Caco-2 (cell line): ENCODE results near the gene SLC6A20. TPM values are rescaled to one million over a fixed set of nuclear protein-coding genes. Genes with fewer than 3 reads are reported as not detected.

ENCODE experiments used
- BruUV-seq: library from RNA; stranded (reverse); fragments of 400-500 nt; replicated peaks from 2 replicates; lab custom pipeline; 2021; lab: Mats Ljungman, UMichigan
- CTCF ChIA-PET: fragments of 300-600 bp; sonication (Branson Sonifier 250); formaldehyde crosslinking; loops from one replicate; lab custom pipeline; 2022; ENCODE audit warnings: antibody characterized with exemption; lab: Charles Lee
- POLR2A ChIA-PET: fragments of 300-600 bp; sonication (Branson Sonifier 250); formaldehyde crosslinking; loops from one replicate; lab custom pipeline; 2022; ENCODE audit warnings: antibody characterized with exemption; lab: Charles Lee
- DNase-seq, 2 experiments: peaks; one replicate each; pipeline versions ENCODE4 v3.0.0 to v3.0.0-alpha.2; 2020 to 2022
- H3K27me3 ChIP-seq: replicated peaks from 2 replicates; pipeline ENCODE4 v1.6.0; 2011; ENCODE audit warnings: low read length; ENCODE audit not compliant: control insufficient read depth, insufficient read depth
- H3K36me3 ChIP-seq: 2 replicates; pipeline ENCODE4 v1.5.1; 2011; ENCODE audit warnings: low read length; ENCODE audit not compliant: control insufficient read depth, insufficient read depth
- H3K4me1 ChIP-seq: fragments of 250-450 bp; sonication (Bioruptor Pico); 2 replicates; pipeline ENCODE4 v1.5.1; 2020; ENCODE audit warnings: mild to moderate bottlenecking
- H3K4me3 ChIP-seq: 2 replicates; pipeline ENCODE4 v1.5.1; 2011; ENCODE audit warnings: low read depth, mild to moderate bottlenecking, control low read depth, low read length
- H3K9me3 ChIP-seq: fragments of 250-450 bp; sonication (Bioruptor Pico); 2 replicates; pipeline ENCODE4 v1.5.1; 2020; ENCODE audit warnings: mild to moderate bottlenecking, moderate library complexity
- H3K27ac Mint-ChIP-seq: one replicate; pipeline ENCODE4 v1.8.0; 2022; ENCODE audit warnings: mixed read lengths; ENCODE audit not compliant: unreplicated experiment
- H3K27me3 Mint-ChIP-seq: one replicate; pipeline ENCODE4 v1.8.0; 2022; ENCODE audit warnings: mixed read lengths; ENCODE audit not compliant: insufficient read depth, unreplicated experiment
- H3K36me3 Mint-ChIP-seq: one replicate; pipeline ENCODE4 v1.8.0; 2022; ENCODE audit warnings: mild to moderate bottlenecking, mixed read lengths; ENCODE audit not compliant: insufficient read depth, unreplicated experiment
- H3K4me1 Mint-ChIP-seq: one replicate; pipeline ENCODE4 v1.8.0; 2022; ENCODE audit warnings: low read depth, mixed read lengths; ENCODE audit not compliant: unreplicated experiment
- H3K4me3 Mint-ChIP-seq: one replicate; pipeline ENCODE4 v1.8.0; 2022; ENCODE audit warnings: mild to moderate bottlenecking, moderate library complexity, mixed read lengths; ENCODE audit not compliant: unreplicated experiment
- H3K9me3 Mint-ChIP-seq: one replicate; pipeline ENCODE4 v1.8.0; 2022; ENCODE audit warnings: mixed read lengths; ENCODE audit not compliant: unreplicated experiment
- intact Hi-C: fragments of 100-400 bp; cut with micrococcal nuclease; formaldehyde crosslinking; loops from one replicate; pipeline ENCODE4 v1.10.0; 2022; ENCODE audit not compliant: unreplicated experiment
- total RNA-seq: library from RNA; stranded (reverse); gene quantifications from 2 replicates; pipeline ENCODE4 v1.2.3, GENCODE V29; 2022
- TF ChIP-seq, protein P1 (sequence below), 2 experiments: fragments of 200-600 bp in 1 of 2; IDR thresholded peaks; 1 replicate in 1 of 2; 2 replicates in 1 of 2; pipeline versions ENCODE4 v1.5.1 to v1.8.0; 2011 to 2022; ENCODE audit warnings: antibody characterized with exemption in 1 of 2, control low read depth in 1 of 2, inconsistent platforms in 1 of 2, low read depth in 1 of 2, low read length in 1 of 2, mild to moderate bottlenecking in 1 of 2, moderate library complexity in 1 of 2; ENCODE audit not compliant: insufficient read depth in 1 of 2, severe bottlenecking in 1 of 2, unreplicated experiment in 1 of 2

Gene SLC6A20
- total RNA-seq, 1 experiment from 2014 or later = 0.39 TPM

GRCh38 chr3:45814322-45814721 lies 18.0 kb upstream of the SLC6A20 start:
- H3K4me1 ChIP-seq = peaks cover 23% of the 10 kb centered on the region
- no peak for DNase-seq
- Mint-ChIP-seq H3K4me1 (peaks cover 9% of the 10 kb centered on the region), H3K27me3 (no peaks in the 10 kb centered on the region), H3K27ac (no peak overlapping the region), H3K9me3 (no peaks in the 10 kb centered on the region), H3K4me3 (no peak overlapping the region), H3K36me3 (no peaks in the 10 kb centered on the region)
- no peaks in the 10 kb centered on the region for H3K36me3 ChIP-seq
- no peaks in the 10 kb centered on the region for H3K27me3 ChIP-seq
- CTCF ChIA-PET = interaction anchor here (0.6 kb wide), 1 partner anchor 53 kb away, joined by 4 read pairs; no protein-coding TSS in a partner anchor
- POLR2A ChIA-PET = no interaction called here
- no TSS peak for BruUV-seq
- intact Hi-C loops = no loop called here
- TF ChIP-seq, protein P1, sequence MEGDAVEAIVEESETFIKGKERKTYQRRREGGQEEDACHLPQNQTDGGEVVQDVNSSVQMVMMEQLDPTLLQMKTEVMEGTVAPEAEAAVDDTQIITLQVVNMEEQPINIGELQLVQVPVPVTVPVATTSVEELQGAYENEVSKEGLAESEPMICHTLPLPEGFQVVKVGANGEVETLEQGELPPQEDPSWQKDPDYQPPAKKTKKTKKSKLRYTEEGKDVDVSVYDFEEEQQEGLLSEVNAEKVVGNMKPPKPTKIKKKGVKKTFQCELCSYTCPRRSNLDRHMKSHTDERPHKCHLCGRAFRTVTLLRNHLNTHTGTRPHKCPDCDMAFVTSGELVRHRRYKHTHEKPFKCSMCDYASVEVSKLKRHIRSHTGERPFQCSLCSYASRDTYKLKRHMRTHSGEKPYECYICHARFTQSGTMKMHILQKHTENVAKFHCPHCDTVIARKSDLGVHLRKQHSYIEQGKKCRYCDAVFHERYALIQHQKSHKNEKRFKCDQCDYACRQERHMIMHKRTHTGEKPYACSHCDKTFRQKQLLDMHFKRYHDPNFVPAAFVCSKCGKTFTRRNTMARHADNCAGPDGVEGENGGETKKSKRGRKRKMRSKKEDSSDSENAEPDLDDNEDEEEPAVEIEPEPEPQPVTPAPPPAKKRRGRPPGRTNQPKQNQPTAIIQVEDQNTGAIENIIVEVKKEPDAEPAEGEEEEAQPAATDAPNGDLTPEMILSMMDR (IDR thresholded peaks at IDR 0.05; ENCODE audit: insufficient read depth in 1 of 2, low read depth in 1 of 2, low read length in 1 of 2, severe bottlenecking in 1 of 2, unreplicated experiment in 1 of 2) = no peak
- H3K4me3 ChIP-seq = no peak overlapping the region
- peaks cover 9% of the 10 kb centered on the region; the same call in 1 of the 2 replicates for H3K9me3 ChIP-seq

DNA sequence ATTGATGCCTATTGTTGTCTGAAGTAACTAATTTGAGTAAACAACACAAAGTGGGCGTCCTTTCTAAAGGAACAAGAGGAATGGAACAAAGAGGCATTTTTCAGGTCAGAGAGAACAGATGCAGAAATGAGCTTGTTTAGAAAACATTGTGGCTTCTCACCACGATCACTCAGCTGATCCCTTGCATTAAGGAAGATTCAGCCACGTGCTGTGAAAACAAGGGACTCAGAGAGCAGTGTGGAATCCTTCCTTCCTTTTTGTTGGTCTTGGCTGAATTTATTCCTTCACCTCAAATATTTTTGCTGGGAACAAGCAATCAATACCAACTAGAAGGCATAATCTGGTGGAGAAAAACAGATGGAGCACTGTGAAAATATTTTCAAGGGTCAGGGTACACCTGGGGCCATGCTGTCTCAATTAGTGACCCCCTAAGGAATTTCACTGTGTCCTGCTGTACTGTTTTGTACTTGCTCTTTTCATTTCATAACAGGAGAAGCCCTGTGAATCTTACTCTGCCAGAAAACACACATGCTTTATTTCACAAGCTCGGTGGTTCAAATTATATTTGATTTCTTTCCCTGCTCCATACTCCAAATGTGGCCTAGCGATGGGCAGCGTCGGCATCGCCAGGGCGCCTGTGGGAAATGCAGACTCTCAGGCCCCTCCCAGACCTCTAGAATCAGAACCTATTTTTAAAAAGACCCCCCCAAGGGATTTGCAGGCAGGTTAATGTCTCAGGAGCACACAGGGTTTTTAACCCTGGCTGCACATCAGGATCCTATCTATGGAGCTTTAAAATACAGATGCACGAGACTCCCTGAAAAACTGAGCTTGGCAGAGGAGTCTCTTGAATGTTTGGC lies 11.6 kb upstream of the SLC6A20 start:
- ChIA-PET POLR2A (no interaction called here), CTCF (no interaction called here)
- no peak for DNase-seq
- H3K27me3 ChIP-seq = no peaks in the 10 kb centered on the region
- no peaks in the 10 kb centered on the region for H3K36me3 ChIP-seq
- no peaks in the 10 kb centered on the region for H3K9me3 ChIP-seq
- intact Hi-C loops = no loop called here
- H3K9me3 Mint-ChIP-seq = no peaks in the 10 kb centered on the region
- H3K27ac Mint-ChIP-seq = no peak overlapping the region
- H3K4me1 ChIP-seq = no peaks in the 10 kb centered on the region
- H3K27me3 Mint-ChIP-seq = no peaks in the 10 kb centered on the region
- H3K4me3 ChIP-seq = no peak overlapping the region
- H3K36me3 Mint-ChIP-seq = no peaks in the 10 kb centered on the region
- no peaks in the 10 kb centered on the region for H3K4me1 Mint-ChIP-seq
- no TSS peak for BruUV-seq
- H3K4me3 Mint-ChIP-seq = no peak overlapping the region
- TF ChIP-seq, protein P1 (IDR thresholded peaks at IDR 0.05; ENCODE audit: insufficient read depth in 1 of 2, low read depth in 1 of 2, low read length in 1 of 2, severe bottlenecking in 1 of 2, unreplicated experiment in 1 of 2) = no peak

- H3K27ac Mint-ChIP-seq = no peak overlapping the region
- no peaks in the 10 kb centered on the region for H3K36me3 ChIP-seq
- CTCF ChIA-PET = no interaction called here
- H3K9me3 Mint-ChIP-seq = no peaks in the 10 kb centered on the region
- H3K4me3 ChIP-seq = no peak overlapping the region
- H3K4me1 Mint-ChIP-seq = no peaks in the 10 kb centered on the region
- H3K27me3 Mint-ChIP-seq = no peaks in the 10 kb centered on the region
- no peaks in the 10 kb centered on the region for H3K9me3 ChIP-seq
- no peaks in the 10 kb centered on the region for H3K36me3 Mint-ChIP-seq
- no peak overlapping the region for H3K4me3 Mint-ChIP-seq
- TF ChIP-seq, protein P1 (IDR thresholded peaks at IDR 0.05; ENCODE audit: insufficient read depth in 1 of 2, low read depth in 1 of 2, low read length in 1 of 2, severe bottlenecking in 1 of 2, unreplicated experiment in 1 of 2) = no peak
- DNase-seq = no peak
- POLR2A ChIA-PET = no interaction called here
- no peaks in the 10 kb centered on the region for H3K27me3 ChIP-seq
- intact Hi-C loops = no loop called here
- BruUV-seq = no TSS peak
- no peaks in the 10 kb centered on the region for H3K4me1 ChIP-seq
These were observed 10.8 kb upstream of the SLC6A20 start for GRCh38 chr3:45807133-45807532.
